Stomach smooth muscle (tissue), 2 donors: Measurements from ENCODE around the gene FARSB.

Experiments used
- H3K27ac ChIP-seq: one replicate; pipeline ENCODE4 v1.7.0; 2013; ENCODE audit warnings: mild to moderate bottlenecking, low read length, inconsistent platforms
- H3K27me3 ChIP-seq, 2 donors: one replicate each; pipeline ENCODE4 v1.7.0; 2013; ENCODE audit warnings: low read length in 2 of 2; ENCODE audit not compliant: insufficient read depth in 2 of 2, control insufficient read depth in 1 of 2
- H3K36me3 ChIP-seq, 2 donors: one replicate each; pipeline ENCODE4 v1.7.0; 2013; ENCODE audit warnings: low read length in 2 of 2; ENCODE audit not compliant: control insufficient read depth in 2 of 2, insufficient read depth in 2 of 2
- H3K4me1 ChIP-seq: one replicate; pipeline ENCODE4 v1.7.0; 2013; ENCODE audit warnings: low read length; ENCODE audit not compliant: control insufficient read depth, insufficient read depth
- H3K4me3 ChIP-seq, 2 donors: one replicate each; pipeline ENCODE4 v1.7.0; 2013; ENCODE audit warnings: low read length in 2 of 2
- H3K9ac ChIP-seq, 2 donors: one replicate each; pipeline ENCODE4 v1.7.0; 2013; ENCODE audit warnings: low read length in 2 of 2, mild to moderate bottlenecking in 1 of 2
- H3K9me3 ChIP-seq, 2 donors: one replicate each; pipeline ENCODE4 v1.7.0; 2013; ENCODE audit warnings: low read length in 2 of 2; ENCODE audit not compliant: control insufficient read depth in 2 of 2
- donor health status: healthy.
- donor health status: Pancreatic carcinoma.

FARSB gene

GRCh38 chr2:222561151-222561550, 94.7 kb downstream of the FARSB start:
- Histone ChIP-seq H3K9me3 (no peaks in the 10 kb centered on the region), H3K27ac (no peak overlapping the region), H3K27me3 (peaks cover 0 to 3% of the 10 kb centered on the region in 2 donors), H3K36me3 (no peaks in the 10 kb centered on the region), H3K9ac (no peak overlapping the region), H3K4me1 (no peaks in the 10 kb centered on the region), H3K4me3 (no peak overlapping the region)

- H3K4me3 ChIP-seq: no peak overlapping the region
- peaks cover 2 to 5% of the 10 kb centered on the region in 2 donors for H3K27me3 ChIP-seq
- no peaks in the 10 kb centered on the region for H3K9me3 ChIP-seq
- H3K36me3 ChIP-seq: no peaks in the 10 kb centered on the region
- H3K9ac ChIP-seq: no peak overlapping the region
- H3K27ac ChIP-seq: no peak overlapping the region
- no peaks in the 10 kb centered on the region for H3K4me1 ChIP-seq
These were observed 101.4 kb downstream of the FARSB start for GRCh38 chr2:222554517-222554916.

- H3K36me3 ChIP-seq: no peaks in the 10 kb centered on the region
- H3K27me3 ChIP-seq: no peaks in the 10 kb centered on the region
- H3K27ac ChIP-seq: no peak overlapping the region
- H3K9me3 ChIP-seq: no peaks in the 10 kb centered on the region
- H3K4me1 ChIP-seq: peaks cover 5% of the 10 kb centered on the region
- H3K9ac ChIP-seq: no peak overlapping the region
- peak overlapping the region in 1 of 2 donors; percentile 0 for H3K4me3 ChIP-seq
These were observed 106.9 kb downstream of the FARSB start for GRCh38 chr2:222548992-222549391.

- H3K27ac ChIP-seq: no peak overlapping the region
- peaks cover 5% of the 10 kb centered on the region for H3K4me1 ChIP-seq
- no peaks in the 10 kb centered on the region for H3K36me3 ChIP-seq
These were observed 108.8 kb downstream of the FARSB start for GRCh38 chr2:222547083-222547482.

GRCh38 chr2:222545823-222546795, 109.8 kb downstream of the FARSB start:
- no peak overlapping the region for H3K4me3 ChIP-seq
- no peaks in the 10 kb centered on the region for H3K36me3 ChIP-seq
- peaks cover 5% of the 10 kb centered on the region for H3K4me1 ChIP-seq
- H3K9me3 ChIP-seq: no peaks in the 10 kb centered on the region
- no peak overlapping the region for H3K9ac ChIP-seq
- H3K27ac ChIP-seq: no peak overlapping the region
- H3K27me3 ChIP-seq: no peaks in the 10 kb centered on the region

More at GRCh38 chr2:222547083-222547482, 108.8 kb downstream of the FARSB start:
- Histone ChIP-seq H3K9ac (no peak overlapping the region), H3K9me3 (no peaks in the 10 kb centered on the region), H3K4me3 (no peak overlapping the region), H3K27me3 (no peaks in the 10 kb centered on the region)

- Histone ChIP-seq H3K4me3 (no peak overlapping the region), H3K36me3 (no peaks in the 10 kb centered on the region), H3K4me1 (peaks cover 5% of the 10 kb centered on the region), H3K9me3 (no peaks in the 10 kb centered on the region), H3K9ac (no peak overlapping the region), H3K27me3 (no peaks in the 10 kb centered on the region), H3K27ac (no peak overlapping the region)
These were observed 111.2 kb downstream of the FARSB start for GRCh38 chr2:222544661-222545060.

- Histone ChIP-seq H3K9ac (no peak overlapping the region), H3K9me3 (no peaks in the 10 kb centered on the region), H3K4me1 (no peaks in the 10 kb centered on the region), H3K27me3 (peaks cover 0 to 2% of the 10 kb centered on the region in 2 donors), H3K27ac (no peak overlapping the region), H3K36me3 (no peaks in the 10 kb centered on the region), H3K4me3 (no peak overlapping the region)
These were observed 117.4 kb downstream of the FARSB start for GRCh38 chr2:222538535-222538934.

- Histone ChIP-seq H3K9me3 (no peaks in the 10 kb centered on the region), H3K36me3 (no peaks in the 10 kb centered on the region), H3K27ac (no peak overlapping the region)
These were observed 120.4 kb downstream of the FARSB start for GRCh38 chr2:222535477-222535876.

GRCh38 chr2:222532315-222532714, 123.6 kb downstream of the FARSB start:
- Histone ChIP-seq H3K36me3 (no peaks in the 10 kb centered on the region), H3K27me3 (peaks cover 0 to 2% of the 10 kb centered on the region in 2 donors), H3K27ac (no peak overlapping the region), H3K4me3 (no peak overlapping the region), H3K4me1 (no peaks in the 10 kb centered on the region), H3K9me3 (no peaks in the 10 kb centered on the region), H3K9ac (no peak overlapping the region)

More at GRCh38 chr2:222535477-222535876, 120.4 kb downstream of the FARSB start:
- no peaks in the 10 kb centered on the region for H3K4me1 ChIP-seq
- H3K4me3 ChIP-seq: no peak overlapping the region
- peaks cover 0 to 2% of the 10 kb centered on the region in 2 donors for H3K27me3 ChIP-seq
- H3K9ac ChIP-seq: no peak overlapping the region

- Histone ChIP-seq H3K36me3 (no peaks in the 10 kb centered on the region), H3K9ac (no peak overlapping the region), H3K27ac (no peak overlapping the region), H3K27me3 (peaks cover 0 to 2% of the 10 kb centered on the region in 2 donors), H3K9me3 (no peaks in the 10 kb centered on the region), H3K4me1 (no peaks in the 10 kb centered on the region), H3K4me3 (no peak overlapping the region)
These were observed 129.2 kb downstream of the FARSB start for GRCh38 chr2:222526480-222527277.
